22Rv1 (cell line): Measurements from ENCODE around the gene MKRN3.

Experiments used
- H3K27ac ChIP-seq: fragments of 450-650 bp; 2 replicates; pipeline ENCODE4 v1.5.1; 2017
- ZFX ChIP-seq: fragments of 450-650 bp; IDR thresholded peaks from 2 replicates; pipeline ENCODE4 v1.6.1; 2017; ENCODE audit warnings: antibody characterized with exemption, borderline replicate concordance
- TF ChIP-seq, protein P1 (sequence below): fragments of 450-650 bp; IDR thresholded peaks from 2 replicates; pipeline ENCODE4 v1.5.1; 2017; ENCODE audit warnings: mild to moderate bottlenecking

Gene MKRN3

DNA sequence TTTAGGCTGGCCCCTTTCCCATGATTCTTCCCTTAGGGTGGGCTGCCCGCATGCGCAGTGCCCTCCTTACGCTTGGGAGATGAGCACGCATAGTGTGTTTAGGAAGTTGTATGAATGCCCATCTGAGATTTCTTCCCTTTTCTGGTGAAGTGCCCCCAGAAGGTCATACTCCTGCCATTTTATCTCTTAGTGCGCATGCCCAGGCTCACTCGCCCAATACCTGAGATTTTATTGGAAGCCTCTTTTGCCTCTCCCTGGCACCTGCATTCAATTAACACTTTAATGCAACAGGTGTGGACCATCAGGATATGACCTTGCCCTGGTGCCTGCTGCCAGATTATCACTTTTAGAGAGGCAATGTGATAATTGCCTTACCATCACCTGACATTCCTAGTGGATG lies 36.6 kb downstream of the MKRN3 start:
- H3K27ac ChIP-seq, result no peak overlapping the region
- no peak for TF ChIP-seq ZFX
- TF ChIP-seq, protein P1, sequence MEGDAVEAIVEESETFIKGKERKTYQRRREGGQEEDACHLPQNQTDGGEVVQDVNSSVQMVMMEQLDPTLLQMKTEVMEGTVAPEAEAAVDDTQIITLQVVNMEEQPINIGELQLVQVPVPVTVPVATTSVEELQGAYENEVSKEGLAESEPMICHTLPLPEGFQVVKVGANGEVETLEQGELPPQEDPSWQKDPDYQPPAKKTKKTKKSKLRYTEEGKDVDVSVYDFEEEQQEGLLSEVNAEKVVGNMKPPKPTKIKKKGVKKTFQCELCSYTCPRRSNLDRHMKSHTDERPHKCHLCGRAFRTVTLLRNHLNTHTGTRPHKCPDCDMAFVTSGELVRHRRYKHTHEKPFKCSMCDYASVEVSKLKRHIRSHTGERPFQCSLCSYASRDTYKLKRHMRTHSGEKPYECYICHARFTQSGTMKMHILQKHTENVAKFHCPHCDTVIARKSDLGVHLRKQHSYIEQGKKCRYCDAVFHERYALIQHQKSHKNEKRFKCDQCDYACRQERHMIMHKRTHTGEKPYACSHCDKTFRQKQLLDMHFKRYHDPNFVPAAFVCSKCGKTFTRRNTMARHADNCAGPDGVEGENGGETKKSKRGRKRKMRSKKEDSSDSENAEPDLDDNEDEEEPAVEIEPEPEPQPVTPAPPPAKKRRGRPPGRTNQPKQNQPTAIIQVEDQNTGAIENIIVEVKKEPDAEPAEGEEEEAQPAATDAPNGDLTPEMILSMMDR, result no peak

DNA sequence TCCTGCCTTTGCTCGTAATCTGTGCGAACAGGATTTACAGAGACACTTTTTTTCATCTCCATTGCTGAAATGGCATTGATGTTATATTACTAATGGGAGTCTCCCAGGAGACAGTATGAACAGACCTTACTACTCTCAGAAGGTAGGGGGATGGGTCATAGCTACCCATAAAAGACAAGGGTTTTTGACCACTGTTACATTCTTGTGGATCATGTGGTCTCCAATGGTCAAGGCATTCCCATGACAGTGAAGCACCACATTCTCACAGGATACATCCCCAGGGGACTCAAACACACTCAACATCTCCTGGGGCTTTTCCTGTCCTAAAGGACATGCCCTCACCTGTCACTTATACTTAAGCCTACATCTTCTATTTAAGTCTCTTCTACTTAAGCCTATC lies 40.8 kb downstream of the MKRN3 start:
- TF ChIP-seq ZFX, result no peak
- TF ChIP-seq, protein P1, result no peak
- no peak overlapping the region for H3K27ac ChIP-seq

DNA sequence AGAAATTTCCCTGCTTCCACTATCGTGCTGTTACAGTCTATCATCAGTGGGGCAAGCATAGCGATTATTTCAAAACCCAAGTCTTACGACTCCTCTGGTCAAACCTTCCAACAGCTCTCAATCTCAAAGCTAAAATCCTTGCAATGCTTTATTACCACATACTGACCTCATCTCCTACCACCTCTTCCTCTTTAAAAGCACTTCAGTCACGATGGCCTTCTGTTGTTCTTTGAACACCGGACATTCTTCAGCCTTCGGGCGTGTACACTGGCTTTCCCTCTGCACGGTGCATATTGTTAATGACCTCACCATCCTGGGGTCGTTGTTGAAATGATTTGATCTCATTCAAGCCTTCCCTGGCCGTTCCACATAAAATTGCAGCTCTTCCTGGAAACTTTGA lies 51.1 kb downstream of the MKRN3 start:
- TF ChIP-seq, protein P1, result no peak
- TF ChIP-seq ZFX, result no peak
- no peak overlapping the region for H3K27ac ChIP-seq
